ENCODE measurements around the gene NRXN3.

DNA sequence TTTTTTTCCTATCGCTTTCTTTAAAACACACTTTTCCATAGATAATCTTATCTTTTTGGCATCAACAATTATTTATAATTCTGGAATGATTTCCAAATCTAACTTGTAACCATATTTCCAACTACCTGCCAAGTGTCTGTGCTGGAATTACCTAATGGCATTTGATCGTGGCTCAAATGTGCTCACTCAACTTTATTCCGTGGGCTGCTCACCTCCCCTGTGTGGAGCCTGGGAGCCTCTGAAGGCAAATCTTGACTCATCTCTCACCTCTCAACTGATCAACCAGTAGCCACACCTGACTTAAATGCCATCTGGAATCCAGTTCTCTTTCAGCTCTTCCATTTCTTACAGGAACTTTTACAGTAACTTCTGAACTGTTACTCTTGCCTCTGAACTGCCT, 1432.6 kb downstream of the NRXN3 start:
- TF ChIP-seq, protein P1, sequence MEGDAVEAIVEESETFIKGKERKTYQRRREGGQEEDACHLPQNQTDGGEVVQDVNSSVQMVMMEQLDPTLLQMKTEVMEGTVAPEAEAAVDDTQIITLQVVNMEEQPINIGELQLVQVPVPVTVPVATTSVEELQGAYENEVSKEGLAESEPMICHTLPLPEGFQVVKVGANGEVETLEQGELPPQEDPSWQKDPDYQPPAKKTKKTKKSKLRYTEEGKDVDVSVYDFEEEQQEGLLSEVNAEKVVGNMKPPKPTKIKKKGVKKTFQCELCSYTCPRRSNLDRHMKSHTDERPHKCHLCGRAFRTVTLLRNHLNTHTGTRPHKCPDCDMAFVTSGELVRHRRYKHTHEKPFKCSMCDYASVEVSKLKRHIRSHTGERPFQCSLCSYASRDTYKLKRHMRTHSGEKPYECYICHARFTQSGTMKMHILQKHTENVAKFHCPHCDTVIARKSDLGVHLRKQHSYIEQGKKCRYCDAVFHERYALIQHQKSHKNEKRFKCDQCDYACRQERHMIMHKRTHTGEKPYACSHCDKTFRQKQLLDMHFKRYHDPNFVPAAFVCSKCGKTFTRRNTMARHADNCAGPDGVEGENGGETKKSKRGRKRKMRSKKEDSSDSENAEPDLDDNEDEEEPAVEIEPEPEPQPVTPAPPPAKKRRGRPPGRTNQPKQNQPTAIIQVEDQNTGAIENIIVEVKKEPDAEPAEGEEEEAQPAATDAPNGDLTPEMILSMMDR (IDR thresholded peaks at IDR 0.05), result no peak
- TF ChIP-seq EZH2 (IDR thresholded peaks at IDR 0.05), result no peak
